Suppressor macrophage treated with lipopolysaccharide for 1 hour (primary cell): ENCODE measurements around the gene NADSYN1.

Source experiments
- DNase-seq, 3 donors: peaks; one replicate each; pipeline ENCODE4 v3.0.0-alpha.2; 2020 to 2022

The NADSYN1 gene

GRCh38 chr11:71474771-71475483 is 21.9 kb downstream of the NADSYN1 start:
- DNase-seq = no peak

GRCh38 chr11:71476031-71476430 is 23.0 kb downstream of the NADSYN1 start:
- no peak for DNase-seq

GRCh38 chr11:71476926-71477640 is 24.1 kb downstream of the NADSYN1 start:
- no peak for DNase-seq

GRCh38 chr11:71477641-71478527 is 24.9 kb downstream of the NADSYN1 start:
- no peak for DNase-seq

- DNase-seq = no peak
Observed at GRCh38 chr11:71478528-71478840, 25.5 kb downstream of the NADSYN1 start.

- DNase-seq = no peak
Observed at GRCh38 chr11:71481101-71481960, 28.3 kb downstream of the NADSYN1 start.

GRCh38 chr11:71482216-71482615 is 29.2 kb downstream of the NADSYN1 start:
- DNase-seq = no peak

GRCh38 chr11:71482746-71483364 is 29.9 kb downstream of the NADSYN1 start:
- DNase-seq = no peak

- no peak for DNase-seq
Observed at GRCh38 chr11:71483692-71484091, 30.7 kb downstream of the NADSYN1 start.

GRCh38 chr11:71484248-71485062 is 31.5 kb downstream of the NADSYN1 start:
- no peak for DNase-seq

- no peak for DNase-seq
Observed at GRCh38 chr11:71485063-71485399, 32.0 kb downstream of the NADSYN1 start.

GRCh38 chr11:71485466-71485865 is 32.5 kb downstream of the NADSYN1 start:
- DNase-seq = no peak

GRCh38 chr11:71486320-71486719 is 33.3 kb downstream of the NADSYN1 start:
- DNase-seq = no peak

- no peak for DNase-seq
Observed at GRCh38 chr11:71488681-71489270, 35.8 kb downstream of the NADSYN1 start.

- DNase-seq = peak; percentile 73 to 89 (median 84)
Observed at GRCh38 chr11:71489311-71490043, 36.5 kb downstream of the NADSYN1 start.

- DNase-seq = no peak
Observed at GRCh38 chr11:71490044-71490730, 37.2 kb downstream of the NADSYN1 start.

GRCh38 chr11:71490731-71491390 is 37.9 kb downstream of the NADSYN1 start:
- no peak for DNase-seq

- DNase-seq = no peak
Observed at GRCh38 chr11:71491531-71491930, 38.5 kb downstream of the NADSYN1 start.

- DNase-seq = peak in 2 of 3 donors; percentile 4 to 12
Observed at GRCh38 chr11:71491940-71492339, 38.9 kb downstream of the NADSYN1 start.
